Liver (tissue), 9 donors: ENCODE results near the gene ZYG11B. TPM values are rescaled to one million over a fixed set of nuclear protein-coding genes. Genes with fewer than 3 reads are reported as not detected.

Experiments used
- DNase-seq: peaks from one replicate; pipeline ENCODE4 v3.0.0-alpha.2; 2017; ENCODE audit warnings: low spot score
- H3K27ac ChIP-seq, 2 donors: one replicate each; pipeline ENCODE4 v1.7.0; 2013; ENCODE audit warnings: inconsistent platforms in 2 of 2, low read length in 2 of 2, control low read depth in 1 of 2, low read depth in 1 of 2, mild to moderate bottlenecking in 1 of 2
- H3K27me3 ChIP-seq, 4 donors: one replicate each; pipeline versions ENCODE4 v1.6.1 to v1.7.0; 2013; ENCODE audit warnings: low read length in 3 of 4, inconsistent platforms in 1 of 4, mild to moderate bottlenecking in 1 of 4, moderate library complexity in 1 of 4; ENCODE audit not compliant: control insufficient read depth in 4 of 4, insufficient read depth in 4 of 4
- H3K36me3 ChIP-seq, 4 donors: one replicate each; pipeline versions ENCODE4 v1.6.1 to v1.7.0; 2013; ENCODE audit warnings: low read length in 3 of 4, mild to moderate bottlenecking in 3 of 4, low read depth in 1 of 4, moderate library complexity in 1 of 4; ENCODE audit not compliant: control insufficient read depth in 4 of 4, insufficient read depth in 3 of 4
- H3K4me1 ChIP-seq, 4 donors: one replicate each; pipeline versions ENCODE4 v1.6.1 to v1.7.0; 2013; ENCODE audit warnings: low read length in 3 of 4, mild to moderate bottlenecking in 3 of 4, moderate library complexity in 1 of 4; ENCODE audit not compliant: control insufficient read depth in 4 of 4, insufficient read depth in 4 of 4
- H3K4me3 ChIP-seq, 3 donors: one replicate each; pipeline versions ENCODE4 v1.6.1 to v1.7.0; 2013; ENCODE audit warnings: low read length in 3 of 3, control low read depth in 1 of 3, low read depth in 1 of 3, mild to moderate bottlenecking in 1 of 3
- H3K9ac ChIP-seq, 2 donors: one replicate each; pipeline ENCODE4 v1.7.0; 2013; ENCODE audit warnings: low read length in 2 of 2, mild to moderate bottlenecking in 2 of 2, moderate library complexity in 2 of 2, control low read depth in 1 of 2, low read depth in 1 of 2
- H3K9me3 ChIP-seq, 4 donors: one replicate each; pipeline versions ENCODE4 v1.6.1 to v1.7.0; 2013; ENCODE audit warnings: low read length in 3 of 4; ENCODE audit not compliant: control insufficient read depth in 4 of 4
- ATF3 ChIP-seq: IDR thresholded peaks from 2 replicates; pipeline ENCODE4 v1.6.1; 2016; ENCODE audit warnings: antibody characterized with exemption
- EGR1 ChIP-seq, 2 donors: IDR thresholded peaks; 2 replicates each; pipeline ENCODE4 v1.6.1; 2016 to 2018; ENCODE audit warnings: antibody characterized with exemption in 2 of 2, low read depth in 2 of 2
- FOXA1 ChIP-seq: IDR thresholded peaks from 2 replicates; pipeline ENCODE4 v1.6.1; 2016; ENCODE audit warnings: antibody characterized with exemption
- FOXA2 ChIP-seq: IDR thresholded peaks from 2 replicates; pipeline ENCODE4 v1.6.1; 2016; ENCODE audit warnings: antibody characterized with exemption
- GABPA ChIP-seq, 2 donors: IDR thresholded peaks in 1 of 2; conservative IDR thresholded peaks in 1 of 2; 2 replicates each; pipeline ENCODE4 v1.6.1; 2016; ENCODE audit warnings: antibody characterized with exemption in 2 of 2, mild to moderate bottlenecking in 1 of 2, moderate library complexity in 1 of 2
- HNF4A ChIP-seq, 2 donors: conservative IDR thresholded peaks; 2 replicates each; pipeline ENCODE4 v1.6.1; 2016; ENCODE audit warnings: antibody characterized with exemption in 2 of 2, mild to moderate bottlenecking in 2 of 2
- HNF4G ChIP-seq: IDR thresholded peaks from 2 replicates; pipeline ENCODE4 v1.6.1; 2016; ENCODE audit warnings: antibody characterized with exemption
- JUND ChIP-seq, 2 donors: IDR thresholded peaks; 2 replicates each; pipeline ENCODE4 v1.6.1; 2016; ENCODE audit warnings: antibody characterized with exemption in 2 of 2
- MAX ChIP-seq: IDR thresholded peaks from 2 replicates; pipeline ENCODE4 v1.6.1; 2016; ENCODE audit warnings: antibody characterized with exemption
- NR2F2 ChIP-seq: IDR thresholded peaks from 2 replicates; pipeline ENCODE4 v1.6.1; 2016; ENCODE audit warnings: antibody characterized with exemption
- RAD21 ChIP-seq, 2 donors: IDR thresholded peaks; 2 replicates each; pipeline ENCODE4 v1.6.1; 2016; ENCODE audit warnings: antibody characterized with exemption in 2 of 2, mild to moderate bottlenecking in 2 of 2
- RXRA ChIP-seq, 2 donors: IDR thresholded peaks; 2 replicates each; pipeline ENCODE4 v1.6.1; 2017 to 2018; ENCODE audit warnings: antibody characterized with exemption in 2 of 2, mild to moderate bottlenecking in 1 of 2
- SP1 ChIP-seq: IDR thresholded peaks from 2 replicates; pipeline ENCODE4 v1.6.1; 2018; ENCODE audit warnings: antibody characterized with exemption, mild to moderate bottlenecking
- TAF1 ChIP-seq: conservative IDR thresholded peaks from 2 replicates; pipeline ENCODE4 v1.6.1; 2016; ENCODE audit warnings: antibody characterized with exemption, mild to moderate bottlenecking
- YY1 ChIP-seq: IDR thresholded peaks from 2 replicates; pipeline ENCODE4 v1.6.1; 2016; ENCODE audit warnings: antibody characterized with exemption, mild to moderate bottlenecking
- ZBTB33 ChIP-seq: IDR thresholded peaks from 2 replicates; pipeline ENCODE4 v1.6.1; 2016; ENCODE audit warnings: antibody characterized with exemption
- WGBS: extraction: QIAGEN DNeasy Blood & Tissue Kit; methylation state at CpG from one replicate; pipeline ENCODE4 v1.1.7; 2013; 5-methylcytosine and 5-hydroxymethylcytosine counted together
- polyA plus RNA-seq, 2 donors: library from polyadenylated mRNA; stranded (reverse) in 1 of 2; unstranded in 1 of 2; fragments of 200-250 nt in 1 of 2; fragments of >200 nt in 1 of 2; fragmentation: Nextera tagmentation in 1 of 2; extraction: Ambion mirVana in 1 of 2; gene quantifications; one replicate each; pipeline versions ENCODE4 v1.2.1 to v1.2.3, GENCODE V29; 2013 to 2015
- total RNA-seq, 2 donors: library from RNA; depleted of rRNA; stranded (reverse); fragments of >200 nt; gene quantifications; one replicate each; pipeline ENCODE4 v1.2.3, GENCODE V29; 2014
- TF ChIP-seq, protein P1 (sequence below): fragments of 150-350 bp; IDR thresholded peaks from 2 replicates; pipeline ENCODE4 v1.5.1; 2017; ENCODE audit warnings: improper control_type of control experiment, low read depth, low read length; ENCODE audit not compliant: missing input control
- TF ChIP-seq, protein P2 (sequence below): IDR thresholded peaks from 2 replicates; pipeline ENCODE4 v1.6.1; 2016; ENCODE audit warnings: antibody characterized with exemption, mild to moderate bottlenecking
- donor health status: healthy.
- donor health status: healthy.
- donor health status: healthy.
- donor health status: healthy.
- donor health status: healthy.

Gene ZYG11B
- total and polyA plus RNA-seq, 4 donors = 6.1 to 111 (median 15.5) TPM

- peaks cover 7 to 23% (median 18%) of the 10 kb centered on the region in 4 donors for H3K4me1 ChIP-seq
- H3K27ac ChIP-seq = no peak overlapping the region
- no peak for DNase-seq
Observed at GRCh38 chr1:52752484-52752826, 26.2 kb downstream of the ZYG11B start.

More at GRCh38 chr1:52752484-52752826, 26.2 kb downstream of the ZYG11B start:
- H3K4me3 ChIP-seq = no peak overlapping the region
- WGBS = 98% methylated on average over 2 of the region's 2 CpGs
- H3K27me3 ChIP-seq = no peaks in the 10 kb centered on the region
- TF ChIP-seq EGR1 (IDR thresholded peaks at IDR 0.05; ENCODE audit: low read depth in 2 of 2) (no peak), JUND (IDR thresholded peaks at IDR 0.05) (no peak), HNF4A (conservative IDR thresholded peaks at IDR 0.05) (no peak), GABPA (IDR thresholded peaks at IDR 0.05 in 1 of 2, conservative IDR thresholded peaks at IDR 0.05 in 1 of 2) (no peak), RXRA (IDR thresholded peaks at IDR 0.05) (no peak), ATF3 (no peak), FOXA1 (no peak), MAX (no peak), YY1 (no peak), NR2F2 (no peak), HNF4G (no peak), TAF1 (no peak), RAD21 (IDR thresholded peaks at IDR 0.05) (no peak), FOXA2 (no peak), SP1 (no peak), ZBTB33 (no peak)
- TF ChIP-seq, protein P1, sequence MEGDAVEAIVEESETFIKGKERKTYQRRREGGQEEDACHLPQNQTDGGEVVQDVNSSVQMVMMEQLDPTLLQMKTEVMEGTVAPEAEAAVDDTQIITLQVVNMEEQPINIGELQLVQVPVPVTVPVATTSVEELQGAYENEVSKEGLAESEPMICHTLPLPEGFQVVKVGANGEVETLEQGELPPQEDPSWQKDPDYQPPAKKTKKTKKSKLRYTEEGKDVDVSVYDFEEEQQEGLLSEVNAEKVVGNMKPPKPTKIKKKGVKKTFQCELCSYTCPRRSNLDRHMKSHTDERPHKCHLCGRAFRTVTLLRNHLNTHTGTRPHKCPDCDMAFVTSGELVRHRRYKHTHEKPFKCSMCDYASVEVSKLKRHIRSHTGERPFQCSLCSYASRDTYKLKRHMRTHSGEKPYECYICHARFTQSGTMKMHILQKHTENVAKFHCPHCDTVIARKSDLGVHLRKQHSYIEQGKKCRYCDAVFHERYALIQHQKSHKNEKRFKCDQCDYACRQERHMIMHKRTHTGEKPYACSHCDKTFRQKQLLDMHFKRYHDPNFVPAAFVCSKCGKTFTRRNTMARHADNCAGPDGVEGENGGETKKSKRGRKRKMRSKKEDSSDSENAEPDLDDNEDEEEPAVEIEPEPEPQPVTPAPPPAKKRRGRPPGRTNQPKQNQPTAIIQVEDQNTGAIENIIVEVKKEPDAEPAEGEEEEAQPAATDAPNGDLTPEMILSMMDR = no peak
- TF ChIP-seq, protein P2, sequence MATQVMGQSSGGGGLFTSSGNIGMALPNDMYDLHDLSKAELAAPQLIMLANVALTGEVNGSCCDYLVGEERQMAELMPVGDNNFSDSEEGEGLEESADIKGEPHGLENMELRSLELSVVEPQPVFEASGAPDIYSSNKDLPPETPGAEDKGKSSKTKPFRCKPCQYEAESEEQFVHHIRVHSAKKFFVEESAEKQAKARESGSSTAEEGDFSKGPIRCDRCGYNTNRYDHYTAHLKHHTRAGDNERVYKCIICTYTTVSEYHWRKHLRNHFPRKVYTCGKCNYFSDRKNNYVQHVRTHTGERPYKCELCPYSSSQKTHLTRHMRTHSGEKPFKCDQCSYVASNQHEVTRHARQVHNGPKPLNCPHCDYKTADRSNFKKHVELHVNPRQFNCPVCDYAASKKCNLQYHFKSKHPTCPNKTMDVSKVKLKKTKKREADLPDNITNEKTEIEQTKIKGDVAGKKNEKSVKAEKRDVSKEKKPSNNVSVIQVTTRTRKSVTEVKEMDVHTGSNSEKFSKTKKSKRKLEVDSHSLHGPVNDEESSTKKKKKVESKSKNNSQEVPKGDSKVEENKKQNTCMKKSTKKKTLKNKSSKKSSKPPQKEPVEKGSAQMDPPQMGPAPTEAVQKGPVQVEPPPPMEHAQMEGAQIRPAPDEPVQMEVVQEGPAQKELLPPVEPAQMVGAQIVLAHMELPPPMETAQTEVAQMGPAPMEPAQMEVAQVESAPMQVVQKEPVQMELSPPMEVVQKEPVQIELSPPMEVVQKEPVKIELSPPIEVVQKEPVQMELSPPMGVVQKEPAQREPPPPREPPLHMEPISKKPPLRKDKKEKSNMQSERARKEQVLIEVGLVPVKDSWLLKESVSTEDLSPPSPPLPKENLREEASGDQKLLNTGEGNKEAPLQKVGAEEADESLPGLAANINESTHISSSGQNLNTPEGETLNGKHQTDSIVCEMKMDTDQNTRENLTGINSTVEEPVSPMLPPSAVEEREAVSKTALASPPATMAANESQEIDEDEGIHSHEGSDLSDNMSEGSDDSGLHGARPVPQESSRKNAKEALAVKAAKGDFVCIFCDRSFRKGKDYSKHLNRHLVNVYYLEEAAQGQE = no peak
- peaks cover 0 to 2% (median 1%) of the 10 kb centered on the region in 4 donors for H3K36me3 ChIP-seq
- no peak overlapping the region for H3K9ac ChIP-seq
- no peaks in the 10 kb centered on the region for H3K9me3 ChIP-seq
